Measurements from ENCODE around the gene IGSF6.
"Not testable (repeated sequence)": the region's sequence is repeated elsewhere in the genome, so short reads cannot be mapped to it uniquely, and the experiment has no call there.

IGSF6 gene

DNA sequence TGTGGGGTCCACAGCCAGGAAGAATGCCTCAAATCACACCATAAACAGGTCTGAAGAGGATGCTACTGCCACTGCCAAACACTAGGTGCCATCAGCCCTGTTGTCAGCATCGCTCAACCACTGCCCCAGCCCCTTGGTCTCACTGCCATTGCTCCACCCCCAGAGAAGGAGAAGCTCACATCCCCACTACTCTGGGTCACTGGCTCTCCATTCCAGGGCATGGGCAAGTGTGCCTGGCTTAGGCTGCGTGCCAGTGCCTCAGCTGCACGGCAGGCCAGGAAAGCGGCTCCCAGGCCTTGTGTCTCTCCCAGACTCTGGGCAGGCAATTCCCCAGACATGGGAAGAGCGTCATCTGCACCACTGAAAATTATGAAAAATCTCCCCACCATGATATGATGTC, 1.2 kb upstream of the IGSF6 start:
- no peak for DNase-seq (ENCODE audit: low read depth)

DNA sequence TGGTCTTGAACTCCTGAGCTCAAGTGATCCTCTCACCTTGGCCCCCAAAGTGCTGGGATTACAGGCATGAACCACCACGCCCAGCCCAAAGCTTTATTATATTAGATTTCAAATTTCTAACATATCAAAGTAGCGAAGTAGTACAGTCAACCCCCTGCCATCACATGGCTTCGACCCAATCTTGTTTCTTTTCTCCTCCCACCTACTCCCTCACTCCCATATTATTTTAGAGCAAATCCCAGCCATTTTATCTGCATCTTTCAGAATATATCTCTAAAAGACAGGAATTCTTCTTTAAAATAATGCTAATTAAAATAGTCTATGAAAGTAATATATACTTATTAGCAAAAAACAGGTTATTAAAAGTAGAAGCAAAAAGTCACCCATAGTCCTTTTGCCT, 893 bp downstream of the IGSF6 start:
- DNase-seq (ENCODE audit: low read depth): no peak

DNA sequence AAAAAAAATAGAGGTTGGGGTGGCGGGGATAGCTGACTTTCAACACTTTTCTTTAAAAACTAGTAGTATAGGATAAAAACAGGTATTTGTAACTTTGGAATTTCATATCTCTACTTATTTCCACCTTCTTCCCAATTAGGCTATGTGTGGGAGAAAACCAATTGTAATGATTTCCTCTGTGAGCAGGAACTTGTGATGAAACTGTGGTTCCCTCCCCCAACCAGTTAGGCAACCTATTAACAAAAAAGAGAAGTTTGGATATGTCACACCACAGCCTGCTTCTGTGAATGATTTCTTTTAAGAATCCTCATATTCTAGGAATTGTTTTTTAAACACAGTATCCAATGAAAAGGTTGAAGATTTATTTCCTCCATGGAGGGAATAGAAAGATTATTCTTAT, 1.9 kb downstream of the IGSF6 start:
- DNase-seq (ENCODE audit: low read depth): no peak

DNA sequence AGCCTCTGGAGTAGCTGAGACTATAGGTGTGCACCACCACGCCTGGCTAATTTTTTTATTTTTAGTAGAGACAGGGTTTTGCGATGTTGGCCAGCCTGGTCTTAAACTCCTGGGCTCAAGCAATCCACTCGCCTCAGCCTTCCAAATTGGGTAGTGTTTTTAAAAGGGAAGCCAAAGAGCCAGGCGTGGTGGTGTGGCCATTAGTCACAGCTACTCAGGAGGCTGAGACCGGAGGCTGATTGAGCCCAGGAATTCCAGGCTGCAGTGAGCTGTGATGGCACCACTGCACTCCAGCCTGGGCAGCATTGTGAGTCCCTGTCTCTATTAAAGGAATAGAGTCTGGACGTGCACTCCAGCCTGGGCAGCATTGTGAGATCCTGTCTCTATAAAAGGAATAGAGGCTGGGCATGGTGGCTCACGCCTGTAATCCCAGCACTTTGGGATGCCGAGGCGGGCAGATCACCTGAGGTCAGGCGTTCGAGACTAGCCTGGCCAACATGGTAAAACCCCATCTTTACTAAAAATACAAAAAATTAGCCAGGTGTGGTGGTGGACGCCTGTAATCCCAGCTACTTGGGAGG, 2.5 kb downstream of the IGSF6 start:
- DNase-seq (ENCODE audit: low read depth): not testable (repeated sequence)

DNA sequence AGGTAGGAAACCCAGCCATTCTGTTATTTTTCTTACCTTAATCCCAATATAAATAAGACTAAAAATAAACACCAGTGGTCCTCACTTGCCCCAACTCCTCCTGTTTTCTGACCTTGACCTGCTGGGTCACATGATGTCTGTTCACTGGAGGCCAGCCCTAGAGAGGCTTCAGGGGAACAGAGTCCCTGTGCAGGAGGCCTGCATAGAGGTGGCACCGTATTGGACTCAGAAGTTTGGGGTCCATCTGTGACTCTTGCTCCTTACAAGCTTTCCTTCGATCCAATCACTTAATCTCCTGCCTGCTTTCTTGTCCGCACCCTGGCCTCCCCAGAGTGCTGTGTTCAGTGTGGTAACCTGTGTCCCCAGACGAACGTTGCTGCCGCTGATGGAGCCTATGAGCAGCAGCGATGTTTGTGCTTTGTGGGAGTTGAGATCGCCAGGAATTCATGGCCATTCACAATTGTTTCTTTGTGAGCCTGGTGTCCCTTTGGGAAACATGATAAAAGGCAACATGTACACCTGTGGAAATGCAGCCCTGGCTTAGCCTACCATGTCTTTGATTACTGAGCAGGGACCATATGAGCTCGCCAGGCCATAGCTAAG, 4.7 kb downstream of the IGSF6 start:
- no peak for DNase-seq (ENCODE audit: low read depth)

DNA sequence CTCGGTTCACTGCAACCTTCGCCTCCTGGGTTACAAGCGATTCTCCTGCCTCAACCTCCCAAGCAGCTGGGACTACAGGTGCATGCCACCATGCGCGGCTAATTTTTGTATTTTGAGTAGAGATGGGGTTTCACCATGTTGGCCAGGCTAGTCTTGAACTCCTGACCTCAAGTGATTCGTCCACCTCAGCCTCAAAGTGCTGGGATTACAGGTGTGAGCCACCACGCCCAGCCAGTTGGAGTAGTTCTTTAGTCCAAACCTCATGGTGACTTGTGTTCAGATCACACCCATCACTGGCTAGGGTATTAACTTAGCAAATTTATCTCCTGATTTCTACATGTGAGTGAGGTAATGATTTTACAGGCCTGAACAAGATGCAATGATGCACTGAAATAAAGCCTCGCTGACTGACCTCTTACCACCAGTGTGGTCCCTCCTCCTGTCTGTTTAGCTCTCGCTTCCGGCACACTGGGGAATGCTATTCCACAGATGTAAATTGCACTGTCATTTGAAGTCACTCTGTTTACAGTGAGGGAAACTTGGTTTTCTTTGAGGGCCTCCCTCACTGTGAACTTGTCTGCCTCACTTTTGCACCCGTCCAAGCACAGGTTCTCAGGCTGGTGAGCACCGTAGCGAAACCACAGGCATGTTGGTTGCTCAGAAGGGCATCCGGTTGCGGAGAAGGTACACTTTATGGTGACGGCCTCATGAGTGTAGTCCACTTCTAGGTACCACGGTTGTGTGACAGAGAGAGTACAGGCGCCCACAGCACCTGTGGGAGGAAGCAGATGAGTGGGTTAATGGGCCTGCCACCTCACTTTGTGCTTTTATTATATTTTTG, 5.5 kb downstream of the IGSF6 start:
- no peak for DNase-seq (ENCODE audit: low read depth)

DNA sequence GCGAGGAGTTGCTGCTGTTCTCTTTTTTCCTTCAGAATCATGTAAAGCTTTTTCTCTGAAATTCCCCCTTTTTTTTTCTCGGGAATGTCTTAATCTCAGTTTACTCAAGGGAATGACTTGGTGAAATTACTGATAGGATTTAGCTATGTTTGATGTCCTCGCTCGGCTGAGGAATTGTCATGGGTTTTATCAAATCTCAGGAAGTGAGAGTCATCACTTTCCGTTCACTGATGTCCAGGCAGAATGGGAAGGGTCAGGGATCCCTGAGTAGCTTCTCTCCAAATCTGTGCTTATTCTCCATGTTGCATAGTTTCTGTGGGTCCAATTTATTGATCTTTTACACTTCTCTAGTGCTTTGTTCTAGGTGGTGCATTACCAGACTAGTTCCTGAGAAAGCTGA, 6.3 kb downstream of the IGSF6 start:
- no peak for DNase-seq (ENCODE audit: low read depth)

DNA sequence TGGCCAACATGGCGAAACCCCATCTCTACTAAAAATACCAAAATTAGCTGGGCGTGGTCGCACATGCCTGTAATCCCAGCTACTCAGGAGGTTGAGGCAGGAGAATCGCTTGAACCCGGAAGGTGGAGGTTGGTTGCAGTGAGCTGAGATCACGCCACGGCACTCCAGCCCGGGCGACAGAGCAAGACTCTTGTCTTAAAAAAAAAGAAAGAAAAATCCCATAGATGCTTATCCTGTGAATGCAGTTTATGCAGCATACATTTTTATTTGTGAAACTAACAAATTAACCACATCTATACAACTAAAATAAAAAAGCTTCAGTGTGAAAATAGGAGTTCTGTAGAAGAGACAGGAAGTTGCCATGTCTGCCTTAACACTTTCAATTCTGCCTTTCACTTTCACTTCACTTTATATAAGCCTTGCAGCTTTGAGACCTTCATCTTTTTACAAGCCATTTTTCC, 7.1 kb downstream of the IGSF6 start:
- no peak for DNase-seq (ENCODE audit: low read depth)

DNA sequence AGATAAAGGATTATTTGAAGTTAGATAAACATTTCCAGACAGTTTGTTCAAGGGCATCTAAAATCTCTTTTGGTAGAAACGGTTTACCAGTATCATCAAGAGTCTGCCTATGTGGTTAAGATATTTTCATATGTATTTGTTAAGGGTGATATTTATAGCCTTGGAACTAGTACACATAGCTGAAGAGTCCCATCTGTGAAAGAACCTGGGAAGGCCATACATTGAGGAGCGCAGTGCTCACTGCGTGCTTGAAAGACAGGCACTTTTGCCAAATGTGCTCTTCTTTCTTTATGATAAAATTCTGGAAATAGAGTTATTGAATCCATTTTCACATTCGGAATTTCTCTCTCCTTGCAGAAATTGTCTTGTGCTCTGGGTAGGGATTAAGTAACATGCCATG, 7.7 kb downstream of the IGSF6 start:
- DNase-seq (ENCODE audit: low read depth): no peak

DNA sequence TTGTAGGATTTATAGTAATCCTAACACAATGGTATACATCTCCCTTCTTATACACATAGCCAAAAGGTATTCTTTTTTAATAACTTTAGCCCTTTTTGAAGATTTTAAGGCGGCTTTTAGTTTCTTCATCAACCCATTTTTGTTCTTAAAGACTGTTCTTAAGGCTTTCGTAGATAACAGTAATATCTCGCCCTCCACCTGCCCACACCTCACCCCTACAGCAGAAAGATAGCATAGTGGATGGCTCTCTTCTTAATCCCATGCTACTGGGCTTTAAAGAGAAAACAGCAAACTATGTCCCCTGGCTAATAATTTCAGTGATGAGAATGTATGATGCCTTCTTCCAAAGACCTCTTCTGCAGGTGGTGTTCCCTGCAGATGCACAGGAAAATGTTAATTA, 8.6 kb downstream of the IGSF6 start:
- no peak for DNase-seq (ENCODE audit: low read depth)

DNA sequence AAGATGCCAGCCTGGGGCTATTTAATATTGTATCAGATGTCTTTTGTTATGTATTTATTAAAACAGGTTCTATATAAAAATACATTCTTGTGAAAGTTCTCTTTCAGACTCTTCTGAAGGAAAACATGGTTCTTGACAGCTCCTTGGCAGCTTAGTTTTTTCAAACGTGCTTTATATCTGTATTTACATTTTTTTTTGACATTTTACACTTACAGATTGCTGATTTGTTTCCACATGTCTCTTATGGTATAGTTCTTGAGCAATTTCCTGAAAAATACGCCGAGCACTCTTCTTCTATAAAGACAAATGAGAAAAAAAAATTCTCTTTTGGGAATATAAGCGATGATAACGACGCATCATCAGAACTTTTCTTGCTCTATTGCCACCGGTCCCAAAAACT, 9.5 kb downstream of the IGSF6 start:
- no peak for DNase-seq (ENCODE audit: low read depth)

DNA sequence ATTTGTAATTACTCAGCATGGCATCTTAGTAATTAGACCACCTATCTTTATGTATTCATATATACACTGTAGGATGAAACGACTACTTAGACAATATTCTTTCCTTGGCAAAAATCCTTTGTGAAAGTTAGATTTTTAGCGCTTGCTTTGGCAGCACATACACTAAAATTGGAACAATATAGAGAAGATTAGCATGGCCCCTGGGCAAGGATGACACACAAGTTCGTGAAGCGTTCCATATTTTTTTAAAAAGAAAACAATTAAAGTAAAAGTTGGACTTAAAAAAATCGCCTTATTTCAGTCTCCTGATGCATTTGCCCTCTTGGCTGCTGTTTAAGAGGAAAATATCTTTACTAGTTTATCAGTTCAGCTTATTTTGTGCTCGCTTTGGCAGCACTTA, 10.5 kb downstream of the IGSF6 start:
- DNase-seq (ENCODE audit: low read depth): no peak

DNA sequence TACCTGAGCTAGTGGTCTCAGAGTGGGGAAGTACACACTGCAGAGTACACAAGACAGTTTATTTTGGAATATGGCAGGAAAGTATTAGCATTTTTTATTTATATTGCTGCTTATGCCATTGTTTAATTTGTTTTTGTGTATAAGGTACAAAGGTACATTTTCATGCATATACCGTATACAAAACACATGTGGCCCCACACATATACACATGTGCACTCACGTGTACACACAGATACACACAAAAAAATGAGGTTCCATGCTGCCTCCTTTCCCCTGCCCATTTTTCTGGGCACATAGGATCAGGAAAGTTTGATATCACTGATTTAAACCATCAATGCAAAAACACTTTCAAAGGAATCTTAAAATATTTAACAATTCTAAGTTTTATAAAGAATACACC, 12.9 kb downstream of the IGSF6 start:
- DNase-seq (ENCODE audit: low read depth): no peak

DNA sequence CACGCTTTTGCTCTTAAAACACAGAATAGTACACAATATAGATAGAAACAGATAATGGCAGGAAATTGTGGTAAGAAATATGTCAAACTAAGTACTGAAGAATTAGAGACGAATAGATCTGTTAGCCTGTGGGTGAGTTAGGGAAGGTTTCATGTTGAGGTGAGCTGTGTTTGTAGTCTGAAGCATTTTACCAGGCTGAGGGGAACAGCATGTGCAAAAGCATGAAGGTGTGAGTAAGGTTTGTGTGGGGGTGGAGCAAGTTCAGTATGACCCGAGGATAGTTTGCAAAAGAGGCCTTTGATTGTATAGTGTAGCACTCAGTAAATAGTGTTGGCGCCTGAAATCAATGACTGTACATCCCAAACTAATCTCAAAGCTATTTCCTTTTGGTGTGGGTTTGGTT, 13.8 kb downstream of the IGSF6 start:
- peak; percentile 6 for DNase-seq (ENCODE audit: low read depth)

DNA sequence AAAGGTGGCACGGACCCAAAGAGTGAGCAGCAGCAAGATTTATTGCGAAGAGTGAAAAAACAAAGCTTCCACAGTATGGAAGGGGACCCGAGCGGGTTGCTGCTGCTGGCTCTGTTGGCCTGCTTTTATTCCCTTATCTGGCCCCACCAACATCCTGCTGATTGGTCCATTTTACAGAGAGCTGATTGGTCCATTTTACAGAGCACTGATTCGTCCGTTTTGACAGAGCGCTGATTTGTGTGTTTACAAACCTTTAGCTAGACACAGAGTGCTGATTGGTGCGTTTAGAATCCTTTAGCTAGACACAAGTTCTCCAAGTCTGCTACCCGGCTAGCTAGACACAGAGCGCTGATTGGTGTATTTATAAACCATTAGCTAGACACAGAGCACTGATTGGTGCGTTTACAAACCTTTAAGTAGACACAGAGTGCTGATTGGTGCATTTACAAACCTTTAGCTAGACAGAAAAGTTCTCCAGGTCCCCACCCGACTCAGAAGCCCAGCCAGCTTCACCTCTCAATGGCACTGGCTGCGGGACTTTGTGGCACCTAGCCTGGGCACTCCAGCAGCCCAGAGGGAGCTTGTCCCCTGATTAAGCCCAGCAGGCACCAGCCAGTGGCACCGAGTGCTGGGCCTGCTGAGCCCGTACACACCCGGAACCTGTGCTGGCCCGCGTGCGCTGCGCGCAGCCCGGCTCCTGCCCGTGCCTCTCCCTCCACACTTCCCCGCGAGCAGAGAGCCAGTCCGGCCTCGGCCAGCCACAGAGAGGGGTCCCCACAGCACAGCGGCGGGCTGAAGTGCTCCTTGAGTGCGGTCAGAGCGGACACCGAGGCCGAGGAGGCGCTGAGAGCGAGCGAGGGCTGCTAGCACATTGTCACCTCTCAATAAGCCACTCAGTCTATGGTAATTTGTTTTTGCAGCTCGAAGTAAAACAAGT, 15.1 kb downstream of the IGSF6 start:
- no peak for DNase-seq (ENCODE audit: low read depth)

DNA sequence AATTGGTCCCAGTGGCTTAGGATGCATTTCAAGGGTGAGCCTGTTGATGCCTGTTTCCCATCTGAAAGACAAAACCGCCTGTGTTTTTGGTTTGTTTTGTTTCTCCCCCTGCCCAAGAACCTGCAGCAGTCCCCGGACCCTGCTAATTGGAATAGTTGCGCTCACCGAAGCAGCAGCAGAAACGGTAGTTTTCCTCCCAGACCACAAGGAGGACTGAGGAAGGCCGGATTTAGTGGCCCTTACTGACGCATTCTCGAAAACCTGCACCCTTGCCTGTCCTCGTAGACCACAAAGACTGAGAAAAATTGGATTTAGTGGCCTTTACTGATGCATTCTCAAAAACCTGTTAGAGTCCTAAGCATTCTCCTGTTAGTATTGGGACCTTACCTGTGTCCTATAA, 16.7 kb downstream of the IGSF6 start:
- not testable (repeated sequence) for DNase-seq (ENCODE audit: low read depth)

DNA sequence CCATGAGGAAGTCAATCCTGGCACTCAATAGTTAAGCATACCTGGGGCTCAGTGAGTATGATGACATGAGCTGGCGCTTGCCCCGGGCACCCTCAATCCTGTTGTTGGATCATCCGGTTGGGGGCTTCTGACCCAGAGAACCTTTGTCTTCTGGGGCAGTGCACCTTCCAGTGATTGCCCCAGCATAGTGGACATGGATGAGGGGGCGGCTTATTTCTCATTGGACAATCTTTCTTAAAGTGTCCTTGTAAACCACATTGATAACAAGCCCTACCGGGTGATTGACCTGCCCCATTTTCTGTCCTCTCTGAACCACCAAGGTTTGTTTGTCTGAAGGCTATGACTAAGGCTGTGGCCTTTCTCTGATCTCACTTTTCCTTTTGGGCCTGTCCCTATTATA, 18.2 kb downstream of the IGSF6 start:
- no peak for DNase-seq (ENCODE audit: low read depth)

DNA sequence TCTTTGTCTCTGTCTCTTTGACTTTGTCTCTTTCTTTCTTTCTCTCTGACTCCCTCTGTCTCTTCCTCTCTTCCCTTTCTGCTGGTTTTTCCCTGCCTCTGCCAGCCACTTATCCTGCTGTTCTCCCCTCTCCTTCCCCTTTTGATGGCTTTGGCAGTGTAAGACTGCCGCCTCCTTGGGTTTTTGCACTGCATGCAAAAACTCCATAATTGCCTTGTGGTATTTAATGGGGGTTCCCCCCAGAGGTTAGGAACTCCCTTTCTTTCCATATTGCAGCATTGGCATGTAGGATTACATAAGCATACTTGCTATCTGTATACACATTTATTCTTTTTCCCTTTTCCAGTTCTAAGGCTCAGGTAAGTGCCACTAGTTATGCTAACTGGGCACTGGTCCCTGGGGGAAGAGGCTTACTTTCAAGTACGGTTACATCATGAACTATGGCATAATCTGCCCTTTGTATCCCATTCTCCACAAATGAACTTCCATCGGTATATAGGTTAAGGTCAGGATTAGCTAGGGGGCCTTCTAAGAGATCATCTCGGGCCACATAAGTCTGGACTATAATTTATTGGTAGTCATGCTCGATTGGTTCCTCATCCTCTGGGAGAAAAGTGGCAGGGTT, 20.3 kb downstream of the IGSF6 start:
- not testable (repeated sequence) for DNase-seq (ENCODE audit: low read depth)

DNA sequence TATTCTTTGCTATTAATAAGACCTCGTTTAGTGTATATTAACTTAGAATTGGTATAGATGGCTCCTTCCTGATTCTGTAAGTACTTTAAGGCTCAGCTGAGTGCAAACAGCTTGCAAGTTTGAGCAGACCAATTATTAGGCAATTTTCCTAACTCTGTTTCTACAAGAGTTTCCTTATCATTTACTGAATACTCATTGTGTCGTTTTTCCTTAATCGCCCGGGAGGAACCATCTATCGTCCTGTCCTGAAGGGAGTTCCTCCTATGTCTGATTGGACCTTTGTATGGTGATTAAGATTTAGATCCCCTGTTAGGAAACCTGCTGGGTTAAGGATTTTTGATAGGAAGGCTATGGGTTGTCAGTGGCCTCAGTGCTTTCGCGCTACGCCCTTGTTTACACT, 21.0 kb downstream of the IGSF6 start:
- not testable (repeated sequence) for DNase-seq (ENCODE audit: low read depth)

DNA sequence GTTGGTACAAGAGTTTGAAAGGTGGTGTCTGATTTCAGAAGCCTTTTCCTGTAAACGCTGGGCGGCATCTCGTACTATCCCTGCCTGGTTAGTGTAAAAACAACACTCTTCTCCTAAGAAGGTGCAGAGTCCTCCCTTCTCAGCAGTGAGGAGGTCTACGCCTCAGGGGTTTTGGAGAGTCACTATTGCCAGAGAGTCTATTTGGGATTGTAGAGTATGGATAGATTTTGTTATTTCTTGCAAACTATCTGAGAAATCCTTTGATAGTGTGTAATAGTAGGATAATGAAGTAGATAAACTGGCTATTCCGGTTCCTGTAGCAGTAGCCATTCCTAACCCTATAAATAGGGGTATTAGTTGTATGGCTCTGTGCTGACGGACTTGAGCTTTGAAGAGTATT, 21.5 kb downstream of the IGSF6 start:
- DNase-seq (ENCODE audit: low read depth): not testable (repeated sequence)

DNA sequence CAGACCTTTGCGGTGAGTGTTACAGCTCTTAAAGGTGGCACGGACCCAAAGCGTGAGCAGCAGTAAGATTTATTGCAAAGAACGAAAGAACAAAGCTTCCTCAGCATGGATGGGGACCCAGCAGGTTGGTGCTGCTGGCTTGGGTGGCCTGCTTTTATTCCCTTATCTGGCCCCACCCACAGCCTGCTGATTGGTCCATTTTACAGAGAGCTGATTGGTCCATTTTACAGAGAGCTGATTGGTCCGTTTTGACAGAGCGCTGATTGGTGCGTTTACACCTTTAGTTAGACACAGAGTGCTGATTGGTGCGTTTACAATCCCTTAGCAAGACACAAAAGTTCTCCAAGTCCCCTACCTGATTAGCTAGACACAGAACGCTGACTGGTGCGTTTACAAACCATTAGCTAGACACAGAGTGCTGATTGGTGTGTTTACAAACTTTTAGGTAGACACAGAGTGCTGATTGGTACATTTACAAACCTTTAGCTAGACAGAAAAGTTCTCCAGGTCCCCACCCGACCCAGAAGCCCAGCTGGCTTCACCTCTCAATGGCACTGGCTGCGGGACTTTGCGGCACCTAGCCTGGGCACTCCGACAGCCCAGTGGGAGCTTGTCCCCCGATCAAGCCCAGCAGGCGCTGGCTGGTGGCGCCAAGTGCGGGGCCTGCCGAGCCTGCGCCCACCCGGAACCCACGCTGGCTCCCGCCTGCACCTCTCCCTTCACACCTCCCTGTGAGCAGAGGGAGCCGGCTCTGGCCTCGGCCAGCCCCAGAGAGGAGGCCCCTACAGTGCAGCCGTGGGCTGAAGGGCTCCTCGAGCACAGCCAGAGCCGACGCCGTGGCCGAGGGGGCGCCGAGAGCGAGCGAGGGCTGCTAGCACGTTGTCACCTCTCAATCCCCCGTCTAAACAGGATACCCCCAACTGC, 22.5 kb downstream of the IGSF6 start:
- not testable (repeated sequence) for DNase-seq (ENCODE audit: low read depth)

All from GM04503 (cell line).